ENCODE results near the gene CLDND1.

CLDND1 gene

DNA sequence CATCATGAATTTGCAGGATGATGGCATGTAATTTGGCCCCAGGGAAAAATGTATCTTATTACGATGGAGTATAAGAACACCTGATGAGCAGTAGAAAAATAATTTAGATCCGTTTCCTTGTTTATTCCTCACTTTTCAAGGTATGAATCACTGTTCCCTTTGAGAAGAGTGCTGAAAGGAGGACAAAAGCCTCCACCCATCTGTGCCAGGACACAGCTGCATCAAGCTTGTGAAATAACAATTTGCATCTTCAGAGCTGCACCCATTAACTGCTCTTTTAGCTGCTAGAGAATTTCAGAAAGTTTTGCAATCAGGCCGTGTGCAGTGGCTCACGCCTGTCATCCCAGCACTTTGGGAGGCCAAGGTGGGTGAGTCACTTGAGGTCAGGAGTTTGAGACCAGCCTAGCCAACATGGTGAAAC lies 9.6 kb downstream of the CLDND1 start:
- no peak for DNase-seq

DNA sequence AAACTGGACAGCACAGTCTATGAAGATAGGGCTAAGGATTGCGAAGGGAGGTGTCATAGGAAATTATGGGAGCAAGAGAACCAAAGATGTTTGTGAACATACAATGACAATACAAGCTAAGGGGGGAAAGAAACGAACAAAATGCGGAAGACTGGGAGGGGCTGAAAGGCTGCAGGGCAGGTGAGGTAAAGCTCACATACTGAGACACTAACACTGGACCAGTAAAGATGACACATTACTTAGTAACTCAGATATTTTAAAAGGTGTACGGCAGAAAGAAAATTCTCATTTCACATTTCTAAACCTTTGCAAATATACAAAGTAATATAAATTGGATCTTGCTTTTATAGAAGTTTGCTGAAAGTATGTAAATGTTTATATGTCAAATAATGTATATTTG lies 10.1 kb downstream of the CLDND1 start:
- DNase-seq: no peak

DNA sequence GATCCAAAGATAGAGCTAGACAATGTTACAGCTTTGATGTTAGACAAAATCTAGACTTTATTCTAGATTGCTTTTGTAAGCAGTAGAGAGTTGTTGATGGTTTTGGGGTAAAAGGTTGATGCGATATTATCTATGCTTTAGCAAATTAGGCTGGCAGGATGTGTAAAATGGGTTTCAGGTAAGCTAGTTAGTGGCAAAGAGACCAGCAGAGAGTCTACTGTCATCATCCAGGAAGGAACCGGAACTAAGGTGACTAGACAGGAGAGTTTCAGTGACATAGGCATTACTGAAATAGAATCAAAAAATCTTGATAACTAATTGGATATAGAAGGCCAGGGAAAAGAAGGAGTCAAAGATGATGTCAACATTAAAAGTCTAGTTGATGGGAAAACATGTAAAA lies 14.1 kb downstream of the CLDND1 start:
- no peak for DNase-seq

DNA sequence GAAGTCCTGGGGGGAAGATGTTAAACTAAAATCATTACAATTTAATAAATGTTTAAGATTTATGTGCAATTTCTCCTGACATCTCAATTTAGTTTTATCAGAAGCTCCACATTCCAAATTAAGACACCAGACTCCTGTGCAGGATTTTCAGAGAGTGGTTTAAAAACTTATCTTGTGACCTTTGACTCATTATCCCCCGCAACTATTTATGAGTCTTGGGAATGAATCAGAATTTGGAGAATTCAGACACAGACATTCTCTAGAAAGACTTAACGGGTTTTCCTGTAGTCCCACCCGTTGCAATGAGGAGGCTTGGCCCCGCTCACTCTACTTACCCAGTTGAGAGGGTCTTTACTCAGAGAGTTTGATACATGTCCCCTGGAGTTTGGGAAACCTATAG lies 18.2 kb downstream of the CLDND1 start:
- DNase-seq: no peak

DNA sequence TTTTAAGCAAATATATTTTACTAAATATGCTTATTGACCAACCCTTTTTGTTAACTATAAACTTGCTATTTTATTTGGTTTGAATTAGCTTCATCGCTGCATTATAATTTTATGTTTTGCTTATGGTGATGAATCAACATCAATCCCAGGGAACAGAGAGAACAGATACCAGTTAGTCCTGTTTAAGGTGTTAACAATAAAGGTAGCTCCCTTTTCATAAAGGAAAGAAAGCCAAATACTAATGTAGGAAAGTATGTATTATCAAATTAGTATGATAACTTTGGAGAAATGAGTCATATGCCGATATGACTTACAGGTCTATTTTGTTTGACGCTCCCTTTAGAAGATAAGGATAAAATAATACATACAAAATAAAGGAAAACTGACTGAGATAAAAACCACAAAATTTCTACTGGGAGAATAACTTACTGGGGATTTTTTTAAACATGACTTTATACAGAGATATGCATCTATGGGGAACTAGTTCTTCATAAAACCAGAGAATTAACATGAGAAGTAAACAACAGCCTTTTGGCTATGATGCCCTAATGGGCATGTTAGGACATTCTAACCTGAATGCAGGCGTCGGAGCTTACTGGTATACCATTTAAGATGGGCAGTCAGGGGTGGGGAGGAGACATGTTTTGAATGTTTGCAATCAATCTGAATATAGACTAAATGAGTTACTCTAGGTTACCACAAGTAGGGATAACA lies 20.7 kb downstream of the CLDND1 start:
- no peak for DNase-seq

DNA sequence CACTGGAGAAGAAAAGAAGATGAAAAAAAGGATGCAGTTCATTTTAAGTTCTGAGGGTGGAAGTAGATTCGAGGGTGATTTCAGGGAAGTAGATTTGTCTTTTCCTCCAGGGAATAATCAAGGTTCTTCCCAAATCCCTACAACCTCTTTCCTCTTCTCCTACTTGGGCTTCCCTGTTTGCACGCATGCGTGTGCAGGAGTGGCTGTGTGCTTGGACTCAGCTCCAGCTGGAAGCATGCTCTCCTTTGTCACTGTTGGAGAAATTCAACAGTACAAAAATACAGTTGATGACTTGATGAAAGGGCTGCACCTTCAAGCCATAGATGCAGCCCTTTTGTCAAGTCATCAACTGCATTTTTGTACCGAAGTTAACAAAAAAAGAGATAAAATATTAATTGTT lies 21.4 kb downstream of the CLDND1 start:
- DNase-seq: no peak

DNA sequence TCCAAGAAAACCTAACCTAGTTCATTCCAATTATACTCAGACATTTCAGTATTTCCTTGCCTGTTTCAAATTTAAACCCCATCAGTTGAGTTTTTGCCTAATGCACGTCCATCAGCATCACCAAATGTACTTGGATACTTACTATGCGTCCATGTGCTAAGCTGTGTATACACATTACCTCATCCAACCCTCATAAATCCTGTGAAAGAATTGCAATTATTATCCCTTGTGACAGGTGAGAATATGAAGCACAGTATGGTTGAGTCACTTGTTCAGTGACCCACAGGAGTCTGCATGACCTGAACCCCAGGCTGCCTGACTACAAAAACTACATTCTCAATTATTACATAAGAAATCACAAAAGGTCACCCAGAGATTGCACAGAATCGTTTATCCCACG lies 22.7 kb downstream of the CLDND1 start:
- no peak for DNase-seq

DNA sequence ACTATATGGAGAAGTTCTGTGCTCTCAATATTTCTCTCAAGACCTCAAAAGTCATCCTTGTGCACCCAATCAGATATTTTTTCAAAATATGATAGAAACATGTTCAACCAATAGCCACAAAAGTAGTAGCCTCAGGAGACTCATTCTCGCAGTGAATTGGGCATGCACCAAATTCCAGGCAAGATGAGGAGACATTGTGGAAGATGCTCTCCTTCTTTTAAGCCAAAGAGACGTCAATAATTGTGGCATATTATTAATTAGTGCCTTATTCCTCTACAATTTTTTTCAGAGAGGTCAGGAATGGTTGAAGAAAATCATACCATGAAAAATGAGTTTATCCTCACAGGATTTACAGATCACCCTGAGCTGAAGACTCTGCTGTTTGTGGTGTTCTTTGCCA lies 25.3 kb downstream of the CLDND1 start, which contains the start of gene OR5K2:
TSS of gene OR5K2 (plus strand) at position 301 of the 400 bp plus-strand sequence. CDS start at position 301, 0 bp downstream.
- no peak for DNase-seq

DNA sequence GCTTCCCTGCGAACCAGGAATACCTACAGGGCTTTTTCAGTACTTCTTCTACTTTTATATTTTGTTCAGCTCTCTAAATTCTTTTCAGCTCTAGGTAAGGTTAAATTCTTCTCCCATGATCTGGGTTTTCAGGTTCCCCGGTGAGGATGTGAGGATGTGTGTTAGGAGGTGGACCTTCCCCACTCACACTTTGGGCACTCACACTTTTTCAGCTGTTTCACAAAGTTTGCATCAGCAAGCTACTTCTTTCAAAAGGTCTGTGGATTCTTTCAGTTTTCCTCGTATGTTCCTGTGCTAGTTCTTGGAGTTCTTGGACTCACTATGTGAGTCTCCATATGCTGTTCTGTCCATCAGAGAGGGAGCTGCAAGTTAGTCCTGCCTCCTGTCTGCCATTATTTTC lies 39.1 kb downstream of the CLDND1 start:
- DNase-seq: no peak

DNA sequence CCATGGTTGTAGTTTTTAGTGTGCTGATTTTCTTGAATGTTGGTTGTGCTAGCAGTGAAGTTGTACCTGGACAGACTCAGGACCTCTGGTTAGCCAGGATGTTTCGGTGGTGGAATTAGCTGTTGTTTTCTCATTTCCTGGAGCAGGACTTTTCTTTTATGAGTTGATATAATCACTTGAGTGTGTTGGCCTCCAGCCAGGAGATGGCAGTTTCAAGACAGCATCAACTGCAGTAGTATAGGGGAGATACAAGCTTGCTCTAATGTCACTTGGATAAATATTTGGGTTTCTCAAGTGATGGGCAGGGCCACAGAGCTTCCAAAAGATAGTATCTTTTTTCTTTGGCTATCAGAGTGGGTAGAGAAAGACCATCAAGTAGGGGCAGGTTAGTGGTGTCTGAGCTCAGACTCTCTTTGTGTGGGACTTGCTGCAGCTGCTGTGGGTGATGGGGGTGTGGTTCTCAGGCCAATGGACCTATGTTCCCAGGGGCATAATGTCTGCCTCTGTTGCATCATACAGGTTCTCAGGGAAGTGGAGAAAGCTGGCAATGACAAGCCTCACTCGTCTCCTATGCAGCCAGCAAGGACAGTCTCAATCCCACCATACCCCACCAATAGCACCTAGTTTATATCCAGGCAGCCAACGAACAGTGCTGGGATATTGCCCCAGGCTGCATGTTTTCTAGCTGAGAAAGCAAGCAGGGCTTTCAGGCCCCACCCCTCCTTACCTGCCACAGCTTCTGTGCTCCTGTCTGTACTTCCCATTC lies 39.8 kb downstream of the CLDND1 start:
- no peak for DNase-seq

Data from cortex of kidney (tissue), 1 donor.